HepG2 (cell line): ENCODE data around the gene CXCL17. TPM values are rescaled to one million over a fixed set of nuclear protein-coding genes. Genes with fewer than 3 reads are reported as not detected.

Experiments used
- ARNT2 ChIP-seq: sonication (generic); formaldehyde crosslinking; IDR thresholded peaks from 2 replicates; pipeline ENCODE4 v1.8.0; 2022; ENCODE audit warnings: mild to moderate bottlenecking, low read depth, missing genetic modification reagents, moderate library complexity
- FOSL2 ChIP-seq: sonication (generic); formaldehyde crosslinking; IDR thresholded peaks from 2 replicates; pipeline ENCODE4 v1.4.0; 2020; ENCODE audit warnings: missing genetic modification reagents
- MBD4 ChIP-seq: IDR thresholded peaks from 2 replicates; pipeline ENCODE4 v1.6.1; 2012; ENCODE audit warnings: low read length, inconsistent platforms, borderline replicate concordance
- NR2F2 ChIP-seq: IDR thresholded peaks from 2 replicates; pipeline ENCODE4 v1.6.1; 2012; ENCODE audit warnings: low read depth, inconsistent platforms, borderline replicate concordance
- RARG ChIP-seq: sonication (generic); formaldehyde crosslinking; IDR thresholded peaks from 2 replicates; pipeline ENCODE4 v1.4.0; 2020; ENCODE audit warnings: low read depth, mild to moderate bottlenecking, missing genetic modification reagents
- SOX13 ChIP-seq, 3 experiments: fragments of 450-650 bp in 1 of 3; sonication (generic) in 1 of 3; formaldehyde crosslinking in 1 of 3; IDR thresholded peaks in 2 of 3; conservative IDR thresholded peaks in 1 of 3; 2 replicates each; pipeline versions ENCODE4 v1.5.0 to v1.6.1; 2016 to 2020; ENCODE audit warnings: antibody characterized with exemption in 1 of 3, mild to moderate bottlenecking in 1 of 3, missing compliant biosample characterization in 1 of 3, missing genetic modification reagents in 1 of 3, moderate library complexity in 1 of 3
- ZBTB7A ChIP-seq: sonication (generic); formaldehyde crosslinking; IDR thresholded peaks from 2 replicates; pipeline ENCODE4 v1.8.0; 2022; ENCODE audit warnings: mild to moderate bottlenecking, missing genetic modification reagents
- ZNF136 ChIP-seq: sonication (generic); formaldehyde crosslinking; IDR thresholded peaks from 2 replicates; pipeline ENCODE4 v1.8.1; 2022; ENCODE audit warnings: low read depth, mild to moderate bottlenecking, moderate library complexity, missing genetic modification reagents
- ZNF577 ChIP-seq: sonication (generic); formaldehyde crosslinking; IDR thresholded peaks from 2 replicates; pipeline ENCODE4 v1.4.0; 2020; ENCODE audit warnings: mild to moderate bottlenecking, low read depth, missing genetic modification reagents, borderline replicate concordance
- ZNF790 ChIP-seq: sonication (generic); formaldehyde crosslinking; IDR thresholded peaks from 2 replicates; pipeline ENCODE4 v1.8.0; 2022; ENCODE audit warnings: missing genetic modification reagents, mild to moderate bottlenecking, borderline replicate concordance
- polyA plus RNA-seq, 8 experiments: library from polyadenylated mRNA; depleted of rRNA in 3 of 8; stranded (reverse) in 7 of 8; unstranded in 1 of 8; fragments of >200 nt; fragmentation: Illumina TruSeq in 4 of 8; extraction: Trizol in 4 of 8; gene quantifications; 2 replicates each; pipeline versions ENCODE4 v1.2.1 to v1.2.3, GENCODE V29; 2011 to 2016; ENCODE audit warnings: low read depth in 4 of 8, missing spikeins in 1 of 8, mixed read lengths in 1 of 8; ENCODE audit not compliant: insufficient read depth in 1 of 8
- total RNA-seq, 5 experiments: library from RNA; depleted of rRNA; stranded (reverse); fragments of >200 nt; fragmentation: Illumina TruSeq; extraction: Trizol; gene quantifications; 2 replicates each; pipeline ENCODE4 v1.2.3, GENCODE V29; 2016; ENCODE audit warnings: low read depth in 1 of 5
- TF ChIP-seq, protein P1 (sequence below): IDR thresholded peaks from 2 replicates; pipeline ENCODE4 v1.6.1; 2016; ENCODE audit warnings: control low read depth
- TF ChIP-seq, protein P2 (sequence below): sonication (generic); formaldehyde crosslinking; IDR thresholded peaks from 2 replicates; pipeline ENCODE4 v1.5.0; 2020; ENCODE audit warnings: missing genetic modification reagents, mild to moderate bottlenecking, borderline replicate concordance
- TF ChIP-seq, protein P3 (sequence below): sonication (generic); formaldehyde crosslinking; IDR thresholded peaks from 2 replicates; pipeline ENCODE4 v1.4.0; 2020; ENCODE audit warnings: missing genetic modification reagents

CXCL17 gene
- total and polyA plus RNA-seq, 2 of the 13 experiments (the other 11 are each of a cell fraction or from before 2014, with no cell fraction given), result 0.12 TPM; not detected in 1

DNA sequence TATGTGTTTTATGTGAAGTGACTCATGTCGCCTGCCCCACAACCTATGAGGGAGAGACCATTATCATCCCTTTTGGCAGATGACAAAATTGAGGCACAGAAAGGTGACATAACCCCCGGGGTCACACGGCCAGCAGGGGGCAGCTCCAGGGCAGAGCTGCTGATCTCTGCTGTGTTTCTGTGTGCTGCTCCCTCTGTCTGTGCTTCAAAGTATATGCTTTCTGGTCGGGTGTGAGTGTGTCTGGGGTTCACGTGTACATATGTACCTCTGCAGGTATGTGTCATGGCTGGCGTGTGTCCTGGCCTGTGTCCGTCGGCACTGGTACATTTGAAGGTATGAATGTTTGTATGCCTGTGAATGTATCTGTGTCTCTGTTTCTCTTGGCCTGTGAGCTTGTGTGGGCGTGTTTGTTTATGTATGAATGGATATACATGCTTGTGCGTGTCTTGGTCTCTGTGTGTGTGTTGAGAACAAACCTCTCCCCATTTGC, 22.6 kb downstream of the CXCL17 start (continued):
- TF ChIP-seq MBD4 (no peak), ZNF136 (no peak), ARNT2 (CRISPR knock-in tag) (no peak), NR2F2 (no peak), FOSL2 (CRISPR knock-in tag) (peak; percentile 48), SOX13 (IDR thresholded peaks at IDR 0.05) (no peak), SOX13 (CRISPR knock-in tag; conservative IDR thresholded peaks at IDR 0.05 in 1 of 2, IDR thresholded peaks at IDR 0.05 in 1 of 2) (no peak), ZNF790 (CRISPR knock-in tag) (no peak), ZBTB7A (no peak), ZNF577 (no peak), RARG (no peak)
- TF ChIP-seq, protein P1, sequence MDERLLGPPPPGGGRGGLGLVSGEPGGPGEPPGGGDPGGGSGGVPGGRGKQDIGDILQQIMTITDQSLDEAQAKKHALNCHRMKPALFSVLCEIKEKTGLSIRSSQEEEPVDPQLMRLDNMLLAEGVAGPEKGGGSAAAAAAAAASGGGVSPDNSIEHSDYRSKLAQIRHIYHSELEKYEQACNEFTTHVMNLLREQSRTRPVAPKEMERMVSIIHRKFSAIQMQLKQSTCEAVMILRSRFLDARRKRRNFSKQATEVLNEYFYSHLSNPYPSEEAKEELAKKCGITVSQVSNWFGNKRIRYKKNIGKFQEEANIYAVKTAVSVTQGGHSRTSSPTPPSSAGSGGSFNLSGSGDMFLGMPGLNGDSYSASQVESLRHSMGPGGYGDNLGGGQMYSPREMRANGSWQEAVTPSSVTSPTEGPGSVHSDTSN, result no peak
- TF ChIP-seq, protein P2, sequence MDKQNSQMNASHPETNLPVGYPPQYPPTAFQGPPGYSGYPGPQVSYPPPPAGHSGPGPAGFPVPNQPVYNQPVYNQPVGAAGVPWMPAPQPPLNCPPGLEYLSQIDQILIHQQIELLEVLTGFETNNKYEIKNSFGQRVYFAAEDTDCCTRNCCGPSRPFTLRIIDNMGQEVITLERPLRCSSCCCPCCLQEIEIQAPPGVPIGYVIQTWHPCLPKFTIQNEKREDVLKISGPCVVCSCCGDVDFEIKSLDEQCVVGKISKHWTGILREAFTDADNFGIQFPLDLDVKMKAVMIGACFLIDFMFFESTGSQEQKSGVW (CRISPR knock-in tag), result no peak
- TF ChIP-seq, protein P3, sequence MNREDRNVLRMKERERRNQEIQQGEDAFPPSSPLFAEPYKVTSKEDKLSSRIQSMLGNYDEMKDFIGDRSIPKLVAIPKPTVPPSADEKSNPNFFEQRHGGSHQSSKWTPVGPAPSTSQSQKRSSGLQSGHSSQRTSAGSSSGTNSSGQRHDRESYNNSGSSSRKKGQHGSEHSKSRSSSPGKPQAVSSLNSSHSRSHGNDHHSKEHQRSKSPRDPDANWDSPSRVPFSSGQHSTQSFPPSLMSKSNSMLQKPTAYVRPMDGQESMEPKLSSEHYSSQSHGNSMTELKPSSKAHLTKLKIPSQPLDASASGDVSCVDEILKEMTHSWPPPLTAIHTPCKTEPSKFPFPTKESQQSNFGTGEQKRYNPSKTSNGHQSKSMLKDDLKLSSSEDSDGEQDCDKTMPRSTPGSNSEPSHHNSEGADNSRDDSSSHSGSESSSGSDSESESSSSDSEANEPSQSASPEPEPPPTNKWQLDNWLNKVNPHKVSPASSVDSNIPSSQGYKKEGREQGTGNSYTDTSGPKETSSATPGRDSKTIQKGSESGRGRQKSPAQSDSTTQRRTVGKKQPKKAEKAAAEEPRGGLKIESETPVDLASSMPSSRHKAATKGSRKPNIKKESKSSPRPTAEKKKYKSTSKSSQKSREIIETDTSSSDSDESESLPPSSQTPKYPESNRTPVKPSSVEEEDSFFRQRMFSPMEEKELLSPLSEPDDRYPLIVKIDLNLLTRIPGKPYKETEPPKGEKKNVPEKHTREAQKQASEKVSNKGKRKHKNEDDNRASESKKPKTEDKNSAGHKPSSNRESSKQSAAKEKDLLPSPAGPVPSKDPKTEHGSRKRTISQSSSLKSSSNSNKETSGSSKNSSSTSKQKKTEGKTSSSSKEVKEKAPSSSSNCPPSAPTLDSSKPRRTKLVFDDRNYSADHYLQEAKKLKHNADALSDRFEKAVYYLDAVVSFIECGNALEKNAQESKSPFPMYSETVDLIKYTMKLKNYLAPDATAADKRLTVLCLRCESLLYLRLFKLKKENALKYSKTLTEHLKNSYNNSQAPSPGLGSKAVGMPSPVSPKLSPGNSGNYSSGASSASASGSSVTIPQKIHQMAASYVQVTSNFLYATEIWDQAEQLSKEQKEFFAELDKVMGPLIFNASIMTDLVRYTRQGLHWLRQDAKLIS (CRISPR knock-in tag), result no peak
